ENCODE data around the gene IQCF6.

DNA sequence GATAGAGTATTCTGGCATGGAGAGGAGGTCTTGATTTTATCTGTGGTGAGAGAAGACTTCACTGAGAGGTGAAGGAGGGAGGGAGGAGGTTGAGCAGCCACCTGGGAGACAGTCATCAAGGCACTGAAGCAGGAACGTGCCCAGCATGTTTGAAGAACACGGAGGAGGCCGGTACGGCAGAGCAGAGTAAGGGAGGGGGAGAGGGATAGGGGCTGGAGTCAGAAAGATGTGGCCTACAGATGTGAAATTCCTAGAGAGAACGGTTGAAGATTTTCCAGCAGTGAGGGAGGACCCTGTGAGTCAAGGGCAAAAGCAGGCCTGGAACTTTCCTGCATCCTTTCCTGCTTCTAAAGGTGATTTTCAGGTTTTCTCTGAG is 21.7 kb upstream of the IQCF6 start:
- TF ChIP-seq, protein P1, sequence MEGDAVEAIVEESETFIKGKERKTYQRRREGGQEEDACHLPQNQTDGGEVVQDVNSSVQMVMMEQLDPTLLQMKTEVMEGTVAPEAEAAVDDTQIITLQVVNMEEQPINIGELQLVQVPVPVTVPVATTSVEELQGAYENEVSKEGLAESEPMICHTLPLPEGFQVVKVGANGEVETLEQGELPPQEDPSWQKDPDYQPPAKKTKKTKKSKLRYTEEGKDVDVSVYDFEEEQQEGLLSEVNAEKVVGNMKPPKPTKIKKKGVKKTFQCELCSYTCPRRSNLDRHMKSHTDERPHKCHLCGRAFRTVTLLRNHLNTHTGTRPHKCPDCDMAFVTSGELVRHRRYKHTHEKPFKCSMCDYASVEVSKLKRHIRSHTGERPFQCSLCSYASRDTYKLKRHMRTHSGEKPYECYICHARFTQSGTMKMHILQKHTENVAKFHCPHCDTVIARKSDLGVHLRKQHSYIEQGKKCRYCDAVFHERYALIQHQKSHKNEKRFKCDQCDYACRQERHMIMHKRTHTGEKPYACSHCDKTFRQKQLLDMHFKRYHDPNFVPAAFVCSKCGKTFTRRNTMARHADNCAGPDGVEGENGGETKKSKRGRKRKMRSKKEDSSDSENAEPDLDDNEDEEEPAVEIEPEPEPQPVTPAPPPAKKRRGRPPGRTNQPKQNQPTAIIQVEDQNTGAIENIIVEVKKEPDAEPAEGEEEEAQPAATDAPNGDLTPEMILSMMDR (conservative IDR thresholded peaks at IDR 0.05; ENCODE audit: low read depth in 2 of 2) = no peak
- TF ChIP-seq JUNB (IDR thresholded peaks at IDR 0.05; ENCODE audit: unreplicated experiment) (no peak), STAT1 (IDR thresholded peaks at IDR 0.05; ENCODE audit: unreplicated experiment) (no peak), POLR2AphosphoS5 (IDR thresholded peaks at IDR 0.05; ENCODE audit: low read depth) (no peak), CREB1 (CRISPR knock-in tag; IDR thresholded peaks at IDR 0.05; ENCODE audit: low read depth) (no peak)
